Stimulated activated naive CD8-positive, alpha-beta T cell treated with anti-CD3 and anti-CD28 coated beads, Interleukin-15, amount 100 ng/mL, for 72 hours (primary cell): Measurements from ENCODE around the gene IFT88.

Experiments
- ATAC-seq: fragments of 150-1000 bp; cut with Tn5 transposase; 2 replicates; pipeline ENCODE4 v1.10.0; 2021; ENCODE audit warnings: mild to moderate bottlenecking, moderate library complexity
- DNase-seq, 2 donors: peaks; one replicate each; pipeline ENCODE4 v3.0.0; 2021 to 2022
- H3K27ac Mint-ChIP-seq, 2 donors: one replicate each; pipeline ENCODE4 v1.8.0; 2022; ENCODE audit warnings: mild to moderate bottlenecking in 2 of 2, mixed read lengths in 2 of 2, moderate library complexity in 2 of 2
- H3K27me3 Mint-ChIP-seq: one replicate; pipeline ENCODE4 v1.8.0; 2022; ENCODE audit warnings: mixed read lengths
- H3K4me1 Mint-ChIP-seq: one replicate; pipeline ENCODE4 v1.8.0; 2022; ENCODE audit warnings: mild to moderate bottlenecking, mixed read lengths
- H3K4me3 Mint-ChIP-seq, 2 donors: one replicate each; pipeline ENCODE4 v1.8.0; 2022; ENCODE audit warnings: mild to moderate bottlenecking in 2 of 2, mixed read lengths in 2 of 2, moderate library complexity in 1 of 2
- H3K9me3 Mint-ChIP-seq, 2 donors: one replicate each; pipeline ENCODE4 v1.8.0; 2022; ENCODE audit warnings: mixed read lengths in 2 of 2

Gene IFT88

GRCh38 chr13:20727856-20728255 lies 160.9 kb downstream of the IFT88 start:
- H3K4me3 Mint-ChIP-seq, result no peak overlapping the region
- H3K27me3 Mint-ChIP-seq, result no peaks in the 10 kb centered on the region
- no peak overlapping the region for H3K27ac Mint-ChIP-seq
- H3K9me3 Mint-ChIP-seq, result no peaks in the 10 kb centered on the region
- no peak for DNase-seq
- no peaks in the 10 kb centered on the region for H3K4me1 Mint-ChIP-seq
- no peak for ATAC-seq

DNA sequence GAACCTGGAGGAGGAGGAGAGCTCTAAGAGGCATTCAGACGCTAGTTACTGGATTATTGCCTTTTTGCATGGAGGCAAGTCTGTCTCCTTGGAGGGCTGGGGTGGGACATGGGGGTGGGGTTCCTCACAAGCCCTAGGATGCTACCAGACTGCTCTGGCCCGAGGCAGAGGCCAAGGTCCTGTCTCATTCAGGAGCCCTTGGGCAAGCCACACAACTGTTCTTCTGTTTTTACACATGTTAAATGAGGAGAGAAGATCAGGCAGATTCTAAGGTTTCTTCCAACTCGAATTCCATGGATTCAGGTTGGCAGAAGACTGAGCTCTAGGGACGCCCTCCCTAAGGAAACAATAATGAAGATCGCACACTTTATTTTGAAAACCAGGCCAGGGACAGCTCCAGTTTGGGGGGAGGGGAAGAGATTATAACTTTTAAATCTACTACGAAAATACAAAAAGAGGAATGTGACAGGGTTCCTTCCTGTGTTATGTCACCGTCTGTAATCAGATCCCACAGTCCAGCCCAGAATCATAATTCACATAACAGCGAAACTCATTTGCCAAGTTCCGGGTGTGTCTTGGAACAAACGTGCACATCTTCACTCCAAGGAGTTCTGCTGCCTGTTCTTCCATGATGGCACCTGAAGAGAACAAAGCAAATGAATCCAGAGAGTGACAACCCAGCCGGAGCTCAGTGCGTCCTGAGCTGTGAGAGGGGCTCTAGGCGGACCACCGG lies 161.8 kb downstream of the IFT88 start:
- no peak for DNase-seq
- no peaks in the 10 kb centered on the region for H3K9me3 Mint-ChIP-seq
- no peak for ATAC-seq
- no peaks in the 10 kb centered on the region for H3K27me3 Mint-ChIP-seq
- H3K4me1 Mint-ChIP-seq, result no peaks in the 10 kb centered on the region
- no peak overlapping the region for H3K4me3 Mint-ChIP-seq
- H3K27ac Mint-ChIP-seq, result no peak overlapping the region

DNA sequence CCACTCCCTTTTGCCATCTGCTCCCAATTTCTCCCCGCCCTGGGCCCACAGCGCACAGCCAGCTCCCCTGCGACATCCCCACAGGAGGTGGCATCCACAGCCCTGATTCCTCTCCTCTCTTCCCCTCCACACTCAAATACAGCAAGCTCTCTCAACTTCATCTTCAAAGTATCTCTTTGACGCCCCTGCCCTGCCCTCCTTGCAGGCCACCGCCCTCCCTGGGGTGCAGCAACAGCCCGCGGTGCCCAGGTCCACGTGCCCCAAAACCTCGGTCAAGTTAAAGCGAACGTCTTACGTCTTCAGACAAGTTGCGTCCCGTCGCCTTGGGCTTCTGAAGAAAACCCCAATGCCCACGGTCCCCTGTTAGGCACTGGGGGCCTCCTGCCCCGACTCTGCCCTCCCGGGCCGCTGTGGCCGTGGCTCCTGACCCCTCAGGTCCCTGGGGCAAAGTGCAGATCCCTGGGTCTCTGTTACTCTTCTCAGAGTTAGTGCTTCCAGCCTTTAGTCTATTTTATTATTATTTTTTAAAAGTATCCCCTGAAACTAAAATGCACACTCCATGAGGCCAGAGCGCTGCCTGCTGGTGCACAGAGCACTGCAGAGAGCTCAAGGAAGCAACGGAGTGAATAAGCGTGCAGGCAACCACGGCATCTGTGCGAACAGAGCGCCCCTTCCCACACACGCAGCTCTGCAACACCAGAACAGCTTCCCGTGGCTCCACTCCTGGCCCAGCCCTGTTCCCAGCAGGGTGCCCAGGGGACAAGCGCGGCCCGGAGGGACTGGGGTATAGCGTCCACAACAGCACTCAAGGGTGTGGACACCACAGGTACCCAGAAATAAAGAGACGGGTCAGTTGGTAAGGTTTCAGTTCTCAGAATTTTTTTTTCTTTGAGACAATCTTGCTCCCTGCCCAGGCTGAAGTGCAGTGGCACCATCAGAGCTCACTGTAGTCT lies 163.0 kb downstream of the IFT88 start:
- Mint-ChIP-seq H3K27ac (peak overlapping the region in 1 of 2 donors; percentile 75), H3K27me3 (no peaks in the 10 kb centered on the region), H3K4me3 (no peak overlapping the region), H3K9me3 (no peaks in the 10 kb centered on the region), H3K4me1 (no peaks in the 10 kb centered on the region)
- ATAC-seq (no peak), DNase-seq (no peak)

GRCh38 chr13:20738616-20739015 lies 171.7 kb downstream of the IFT88 start:
- H3K9me3 Mint-ChIP-seq, result peaks cover 5 to 6% of the 10 kb centered on the region in 2 donors
- ATAC-seq, result no peak

DNA sequence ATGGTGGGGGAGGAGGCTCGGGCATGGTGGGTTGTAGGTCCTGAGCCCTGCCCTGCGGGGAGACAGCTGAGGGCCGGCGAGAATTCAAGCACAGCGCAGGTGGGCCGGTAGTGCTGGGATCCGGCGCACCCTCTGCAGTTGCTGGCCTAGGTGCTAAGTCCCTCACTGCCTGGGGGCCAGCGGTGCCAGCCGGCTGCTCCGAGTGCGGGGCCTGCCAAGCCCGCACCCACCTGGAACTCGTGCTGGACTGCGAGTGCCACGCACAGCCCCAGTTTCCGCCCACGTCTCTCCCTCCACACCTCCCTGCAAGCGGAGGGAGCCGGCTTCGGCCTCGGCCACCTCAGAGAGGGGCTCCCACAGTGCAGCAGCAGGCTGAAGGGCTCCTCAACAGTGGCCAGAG lies 173.1 kb downstream of the IFT88 start:
- no peaks in the 10 kb centered on the region for H3K4me1 Mint-ChIP-seq
- H3K27ac Mint-ChIP-seq, result no peak overlapping the region
- DNase-seq, result no peak
- no peak overlapping the region for H3K4me3 Mint-ChIP-seq
- no peaks in the 10 kb centered on the region for H3K27me3 Mint-ChIP-seq
- H3K9me3 Mint-ChIP-seq, result peaks cover 5 to 10% of the 10 kb centered on the region in 2 donors
- peak; percentile 20 for ATAC-seq

More at GRCh38 chr13:20738616-20739015, 171.7 kb downstream of the IFT88 start:
- no peaks in the 10 kb centered on the region for H3K4me1 Mint-ChIP-seq
- no peak overlapping the region for H3K4me3 Mint-ChIP-seq
- no peak overlapping the region for H3K27ac Mint-ChIP-seq
- H3K27me3 Mint-ChIP-seq, result no peaks in the 10 kb centered on the region
- no peak for DNase-seq
